Stimulated activated CD8-positive, alpha-beta memory T cell treated with anti-CD3 and anti-CD28 coated beads, Interleukin-12 subunit alpha, Interleukin-12 subunit beta, amount 100 ng/mL, for 24 hours (primary cell): Measurements from ENCODE around the gene CSPG5.

ENCODE experiments used
- DNase-seq: peaks from one replicate; pipeline ENCODE4 v3.0.0-alpha.2; 2020; ENCODE audit errors: extremely low read depth

Gene CSPG5

DNA sequence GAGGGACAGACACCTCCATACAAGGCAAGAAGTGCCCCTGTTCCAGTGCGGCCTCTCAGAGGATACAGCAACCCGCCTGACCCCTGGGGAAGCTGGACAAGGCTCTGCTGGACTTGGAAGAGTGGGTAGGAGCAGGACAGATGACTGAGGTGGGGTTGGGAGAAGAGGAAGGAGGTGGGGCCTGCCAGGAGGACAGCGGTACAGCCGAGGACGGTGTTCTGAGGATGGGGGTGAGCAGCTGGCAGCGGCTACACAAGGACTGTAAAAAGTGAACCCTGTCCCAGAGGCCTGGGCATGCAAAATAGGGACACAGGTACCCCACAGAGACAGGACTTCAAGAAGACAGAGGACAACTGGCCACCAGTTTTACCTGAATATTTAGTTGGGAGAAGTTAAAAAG is 41.7 kb downstream of the CSPG5 start:
- DNase-seq, result no peak

DNA sequence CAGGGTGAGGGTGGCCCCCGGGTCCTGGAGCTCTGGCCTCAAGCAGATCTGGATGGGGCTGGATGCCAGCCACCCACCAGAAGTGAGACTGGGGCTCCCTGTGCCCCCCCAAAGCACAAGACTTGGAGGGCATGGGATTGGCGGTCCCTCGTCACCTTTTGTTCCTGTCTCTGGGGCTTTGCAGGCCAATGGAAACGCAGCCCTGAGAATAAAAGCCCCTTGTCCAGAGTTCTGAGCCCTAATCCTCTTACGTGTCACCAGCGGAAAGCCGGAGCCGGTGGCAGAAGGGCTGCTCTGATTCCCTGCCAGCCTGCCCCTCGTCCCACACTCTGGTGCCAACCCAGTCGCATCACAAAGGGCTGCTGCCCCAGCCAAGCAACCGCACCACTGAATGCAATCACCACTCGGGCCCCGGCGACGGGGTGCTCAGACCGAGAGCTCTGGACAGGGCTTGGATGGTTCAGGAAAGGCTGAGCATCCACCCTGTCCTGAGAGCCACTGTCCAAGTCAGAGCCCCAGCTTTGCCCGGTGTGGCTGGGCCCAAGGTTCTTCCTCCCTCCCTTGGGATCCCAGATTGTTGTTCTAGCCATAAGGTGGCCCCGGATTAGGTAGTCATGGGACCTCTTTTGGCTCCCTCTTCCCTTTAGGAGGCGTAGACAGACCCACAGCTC is 42.3 kb downstream of the CSPG5 start:
- DNase-seq, result no peak

DNA sequence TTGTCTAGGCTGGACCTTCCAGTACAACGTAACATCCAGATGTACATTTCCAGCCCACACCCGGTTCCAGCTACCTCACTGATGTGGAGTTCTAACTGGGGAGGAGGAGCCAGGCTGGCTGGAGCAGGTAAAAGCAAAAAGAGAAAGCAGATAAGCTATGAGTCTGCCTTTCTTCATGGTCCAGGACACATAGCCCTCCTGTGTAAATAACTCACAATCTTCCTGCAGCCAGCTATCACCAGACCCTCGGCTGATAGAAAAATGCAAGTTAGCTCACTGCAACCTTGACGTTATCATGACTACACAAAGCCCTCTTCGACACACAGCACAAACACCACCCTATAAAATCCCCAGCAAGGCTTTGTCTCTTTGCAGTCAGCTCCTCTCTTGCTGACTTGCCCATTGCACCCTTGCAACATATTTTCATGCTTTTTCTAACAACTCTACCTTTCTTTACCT is 44.6 kb downstream of the CSPG5 start:
- DNase-seq, result no peak

DNA sequence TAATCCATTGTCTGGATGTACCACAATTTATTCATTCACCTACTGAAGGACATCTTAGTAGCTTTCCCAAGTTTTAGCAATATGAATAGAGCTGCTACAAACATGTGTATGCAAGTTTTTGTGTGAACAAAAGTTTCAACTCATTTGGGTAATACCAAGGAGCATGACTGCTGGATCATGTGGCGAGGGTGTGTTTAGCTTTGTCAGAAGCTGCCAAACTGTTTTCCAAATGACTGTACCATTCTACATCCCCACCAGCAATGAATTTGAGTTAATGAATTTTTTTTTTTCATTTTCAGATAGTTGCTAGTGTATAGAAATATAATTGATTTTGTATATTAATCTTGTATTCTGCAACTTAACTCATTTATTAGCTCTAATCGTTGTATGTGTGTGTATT is 45.2 kb downstream of the CSPG5 start:
- no peak for DNase-seq

DNA sequence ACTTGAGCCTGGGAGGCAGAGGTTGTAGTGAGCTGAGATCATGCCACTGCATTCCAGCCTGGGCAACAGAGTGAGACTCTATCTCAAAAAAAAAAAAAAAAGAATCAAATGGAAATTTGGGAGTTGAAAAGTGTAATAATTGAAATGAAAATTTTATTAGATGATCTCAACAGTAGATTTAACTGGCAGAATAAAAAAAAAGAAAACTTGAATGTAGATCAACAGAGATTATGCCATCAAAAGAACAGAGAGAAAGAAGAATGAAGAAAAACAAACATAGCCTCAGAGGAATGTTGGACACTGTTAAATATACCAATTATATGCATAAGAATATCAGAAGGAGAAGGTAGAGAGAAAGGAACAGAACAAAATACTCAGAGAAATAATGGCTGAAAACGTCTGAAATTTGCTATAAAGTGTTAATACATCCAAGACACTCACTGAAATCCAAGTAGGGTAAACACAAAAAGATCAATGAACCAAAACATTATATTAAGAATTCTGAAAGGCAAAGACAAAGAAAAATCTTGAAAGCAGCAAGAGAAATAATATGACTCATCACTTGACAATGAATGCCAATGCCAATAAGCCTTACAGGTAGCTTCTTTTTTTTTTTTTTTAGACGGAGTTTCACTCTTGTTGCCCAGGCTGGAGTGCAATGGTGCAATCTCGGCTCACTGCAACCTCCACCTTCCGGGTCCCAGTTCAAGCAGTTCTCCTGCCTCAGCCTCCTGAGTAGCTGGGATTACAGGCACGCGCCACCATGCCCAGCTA is 50.5 kb downstream of the CSPG5 start:
- no peak for DNase-seq

DNA sequence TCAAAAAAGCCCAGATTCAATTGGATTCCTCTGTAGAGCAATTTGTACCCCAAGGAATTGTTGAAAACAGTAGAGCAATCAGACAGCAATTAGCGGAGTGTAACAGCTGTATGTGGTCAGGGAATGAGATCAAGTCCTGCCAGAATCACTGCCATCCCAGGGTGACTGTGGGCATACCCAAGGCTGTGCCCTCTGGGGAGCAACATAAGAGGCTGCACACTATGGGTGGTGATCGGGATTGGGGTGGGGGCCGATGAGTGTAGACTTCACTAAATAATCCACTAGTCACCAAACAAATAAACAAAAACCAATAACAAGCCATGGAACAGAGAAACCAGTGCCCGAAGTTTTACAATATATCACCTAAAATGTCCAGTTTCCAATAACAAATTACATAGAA is 53.0 kb downstream of the CSPG5 start:
- DNase-seq, result no peak

DNA sequence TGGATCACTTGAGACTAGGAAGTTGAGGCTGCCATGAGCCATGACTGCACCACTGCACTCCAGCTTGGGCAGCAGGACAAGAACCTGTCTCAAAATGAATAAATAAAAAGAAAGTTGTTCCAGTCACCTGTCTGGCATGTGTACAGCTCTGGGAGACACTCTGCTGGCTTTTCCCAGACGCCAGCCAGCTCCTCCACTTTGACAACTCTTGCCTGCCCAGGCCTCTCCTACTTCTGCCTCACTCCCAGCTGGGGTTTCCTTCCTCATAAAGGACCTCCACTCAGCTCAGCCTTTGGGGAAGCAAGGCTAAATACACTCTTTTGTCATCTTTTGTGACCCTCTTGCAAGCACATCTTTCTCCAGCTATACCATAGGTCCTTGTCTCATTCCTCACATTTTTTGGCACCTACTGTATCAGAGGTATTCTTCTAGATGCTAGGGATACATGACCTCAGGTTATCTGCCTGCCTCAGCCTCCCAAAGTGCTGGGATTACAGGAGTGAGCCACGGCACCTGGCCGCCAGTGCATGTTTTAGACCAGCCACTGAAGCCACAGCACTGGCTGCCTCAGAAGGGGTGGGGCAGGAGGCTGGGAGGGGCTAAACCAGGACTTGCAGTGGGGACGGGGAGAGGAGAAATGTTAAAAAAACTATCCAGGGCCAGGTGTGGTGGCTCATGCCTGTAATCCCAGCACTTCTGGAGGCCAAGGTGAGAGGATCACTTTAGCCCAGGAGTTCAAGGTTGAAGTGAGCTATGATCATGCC is 55.2 kb downstream of the CSPG5 start:
- no peak for DNase-seq

DNA sequence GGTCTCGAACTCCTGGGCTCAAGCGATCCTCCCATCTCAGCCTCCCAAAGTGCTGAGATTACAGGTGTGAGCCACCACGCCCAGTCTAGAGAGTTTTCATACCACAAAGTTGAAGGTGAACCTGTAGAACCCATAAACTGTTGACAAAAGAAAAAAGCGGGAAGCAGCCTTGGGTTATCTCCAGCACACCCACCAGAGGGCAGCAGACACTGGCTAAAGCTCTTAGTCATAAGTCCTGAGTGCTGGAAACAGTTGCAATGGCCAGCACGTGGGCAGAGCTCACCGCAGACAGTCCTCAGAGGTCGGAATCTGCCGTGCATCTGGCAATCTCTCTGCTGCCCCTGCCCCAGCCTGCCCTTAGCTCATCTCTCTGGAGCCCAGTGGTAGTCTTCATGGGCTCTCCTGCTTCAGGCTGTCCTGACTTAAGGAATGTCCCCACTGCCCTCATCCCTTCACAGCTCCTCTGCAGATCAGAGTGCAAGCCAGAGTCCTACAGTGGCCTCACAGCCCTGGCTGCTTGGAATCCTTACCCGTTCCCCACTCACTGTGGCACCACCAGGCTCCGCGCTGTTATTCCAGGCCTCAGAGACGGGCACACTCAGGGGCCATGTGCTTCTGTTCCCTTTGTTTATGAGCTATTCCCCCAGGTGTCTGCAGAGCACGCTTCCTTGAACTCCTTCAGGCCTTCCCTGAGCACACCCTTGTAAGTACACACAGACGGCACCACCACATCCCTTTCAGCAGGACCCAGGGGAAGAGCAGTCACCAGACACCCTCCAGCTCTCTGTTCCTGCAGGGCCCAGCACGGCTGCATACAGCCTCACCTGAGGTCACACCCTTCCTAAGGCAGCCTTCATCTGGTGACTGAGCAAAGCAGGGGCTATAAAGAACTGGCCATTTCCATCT is 56.3 kb downstream of the CSPG5 start:
- DNase-seq, result peak; percentile 42

DNA sequence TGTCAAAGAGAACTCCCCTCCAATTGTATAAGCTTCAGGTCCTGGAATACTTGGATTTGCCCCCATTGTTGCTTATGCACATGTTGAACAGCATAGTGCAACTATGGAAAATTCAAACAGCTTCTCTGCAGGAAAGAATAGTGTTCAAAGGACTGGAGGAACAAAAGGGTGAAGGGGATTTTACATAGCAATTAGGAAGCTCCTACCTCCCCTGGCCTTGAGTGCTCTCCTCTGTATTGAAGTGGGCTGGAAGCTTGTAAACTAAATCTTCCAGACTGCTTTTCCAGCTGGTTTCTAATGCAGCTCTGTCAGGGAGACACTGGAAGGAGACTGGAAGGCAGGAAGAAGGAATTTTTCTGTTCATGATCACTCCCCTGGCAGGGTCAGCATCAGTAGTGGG is 57.9 kb downstream of the CSPG5 start:
- DNase-seq, result no peak

DNA sequence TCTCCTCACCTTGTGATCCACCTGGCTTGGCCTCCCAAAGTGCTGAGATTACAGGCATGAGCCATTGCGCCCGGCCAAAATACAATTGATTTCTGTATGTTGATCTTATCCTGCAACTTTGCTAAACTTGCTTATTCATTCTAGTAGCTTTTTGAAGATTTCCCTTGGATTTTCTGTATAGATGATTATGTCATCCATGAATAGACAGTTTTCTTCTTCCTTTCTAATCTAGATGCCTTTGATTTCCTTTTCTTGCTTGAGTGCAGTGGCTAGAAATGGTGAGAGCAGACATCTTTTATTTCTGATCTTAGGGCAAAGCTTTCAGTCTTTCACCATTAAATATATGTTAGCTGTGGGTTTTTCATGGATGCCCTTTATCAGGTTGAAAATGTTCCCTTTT is 60.7 kb downstream of the CSPG5 start:
- DNase-seq, result no peak

DNA sequence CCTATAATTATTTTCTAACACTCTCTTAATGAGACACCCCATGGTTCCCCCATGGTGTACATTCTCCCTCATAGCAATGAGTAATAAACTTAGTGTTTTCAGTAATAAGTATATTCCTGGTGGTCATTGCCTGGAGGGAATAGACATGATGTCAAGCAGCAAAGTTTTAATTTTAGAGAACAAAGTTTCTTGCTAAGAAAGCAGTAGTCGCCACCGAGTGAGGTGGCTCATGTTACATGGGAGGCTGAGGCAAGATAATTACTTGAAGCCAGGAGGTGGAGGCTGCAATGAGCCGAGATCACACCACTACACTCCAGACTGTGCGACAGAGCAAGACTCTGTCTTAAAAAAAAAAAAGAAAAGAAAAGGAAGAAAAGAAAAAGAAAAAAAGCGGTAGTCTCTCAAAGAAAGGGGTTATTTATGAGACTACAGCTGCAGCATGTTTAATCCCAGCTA is 62.8 kb downstream of the CSPG5 start:
- no peak for DNase-seq

DNA sequence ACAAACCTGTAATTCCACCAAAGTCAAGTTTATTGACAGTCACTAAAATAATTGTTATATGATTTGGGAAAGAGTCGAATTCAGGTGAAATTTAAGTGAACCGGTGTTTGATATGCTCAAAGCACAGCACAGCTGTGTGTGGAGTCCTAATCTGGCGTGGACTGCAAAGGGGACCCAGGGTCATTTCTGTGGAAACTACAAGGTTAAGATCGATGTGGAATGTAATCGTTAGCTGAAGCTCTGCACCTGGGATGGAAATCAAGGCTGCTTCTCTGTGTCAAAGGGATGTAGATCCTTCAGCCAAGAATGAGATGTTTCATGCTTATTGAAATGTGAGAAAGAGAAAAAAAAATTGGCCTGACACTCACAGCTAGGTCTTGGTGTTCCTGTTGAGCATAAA is 63.6 kb downstream of the CSPG5 start:
- no peak for DNase-seq

DNA sequence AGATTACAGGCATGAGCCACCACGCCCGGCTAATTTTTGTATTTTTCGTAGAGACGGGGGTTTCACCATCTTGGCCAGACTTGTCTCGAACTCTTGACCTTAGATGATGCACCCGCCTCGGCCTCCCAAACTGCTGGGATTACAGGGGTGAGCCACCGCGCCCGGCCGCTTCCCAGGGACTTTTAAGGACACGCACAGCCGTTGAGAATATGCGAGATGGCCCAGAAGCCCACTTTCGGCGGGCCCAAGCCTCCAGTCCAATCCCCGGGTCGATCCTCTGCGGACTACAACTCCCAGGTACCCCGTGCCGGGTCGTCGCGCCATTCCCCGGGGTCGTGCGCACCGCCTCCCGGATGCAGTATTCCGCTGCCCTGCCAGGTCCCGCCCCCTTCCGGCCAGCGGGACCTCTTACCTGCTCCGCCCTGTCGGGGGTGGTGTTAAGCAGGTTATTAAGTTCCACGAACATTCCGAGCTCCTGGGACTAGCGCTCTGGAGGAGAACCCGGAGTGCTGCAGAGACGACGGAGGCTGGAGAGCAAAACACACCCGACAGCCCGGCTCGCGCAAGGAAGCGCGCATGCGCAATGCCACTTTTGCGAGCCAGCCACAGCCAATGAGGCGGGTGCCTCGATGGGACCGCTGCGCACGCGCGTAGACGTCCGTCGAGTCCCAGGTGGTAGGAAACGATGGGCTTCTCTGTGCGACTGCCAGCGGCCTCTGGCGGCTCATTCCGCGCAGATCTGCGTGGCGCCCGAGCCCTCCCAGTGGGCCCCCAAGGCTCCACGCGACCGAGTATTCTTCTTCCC is 65.3 kb downstream of the CSPG5 start, which contains the start of gene ELP6:
ELP6 (minus strand) TSS at position 588 of the 805 bp plus-strand sequence; CDS start at position 466, 122 bp downstream.
- DNase-seq, result peak; percentile 94

DNA sequence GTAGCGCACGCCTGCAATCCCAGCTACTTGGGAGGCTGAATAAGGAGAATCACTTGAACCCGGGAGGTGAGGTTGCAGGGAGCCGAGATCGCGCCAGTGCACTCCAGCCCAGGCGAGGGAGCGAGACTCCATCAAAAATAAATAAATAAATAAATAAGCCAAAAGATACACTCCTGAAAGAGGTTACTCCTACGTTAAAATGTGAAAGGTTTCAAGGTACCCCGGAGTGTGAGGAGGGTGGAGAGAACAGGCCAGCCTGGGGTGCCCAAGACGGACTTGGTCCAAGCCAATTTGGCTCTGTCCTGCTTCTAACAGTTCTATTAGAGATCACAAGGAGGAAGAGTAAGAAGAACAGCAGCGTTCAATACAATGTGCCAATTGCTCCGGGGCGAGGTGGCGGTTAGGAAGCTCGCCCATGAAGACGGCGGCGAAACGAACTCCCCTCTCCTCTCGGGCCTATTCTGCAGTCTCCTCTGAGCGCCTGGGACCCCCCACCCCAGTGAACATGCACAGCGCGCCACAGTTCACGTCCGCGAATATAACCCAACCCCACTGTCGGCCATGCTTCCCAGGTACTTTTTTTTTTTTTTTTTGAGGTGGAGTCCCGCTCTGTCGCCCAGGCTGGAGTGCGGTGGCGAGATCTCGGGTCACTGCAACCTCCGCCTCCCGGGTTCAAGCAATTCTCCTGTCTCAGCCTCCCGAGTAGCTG is 66.1 kb downstream of the CSPG5 start:
- DNase-seq, result no peak
